Measurements from ENCODE around the gene POM121C. TPM values are rescaled to one million over a fixed set of nuclear protein-coding genes. Genes with fewer than 3 reads are reported as not detected.
"Not testable (repeated sequence)": the region's sequence is repeated elsewhere in the genome, so short reads cannot be mapped to it uniquely, and the experiment has no call there.

The POM121C gene
- total and polyA plus RNA-seq, 5 donors, result 12.6 to 38.5 (median 26.6) TPM

GRCh38 chr7:75414708-75415427 lies 71.2 kb downstream of the POM121C start:
- H3K27me3 ChIP-seq (ENCODE audit: control insufficient read depth, insufficient read depth); H3K27ac ChIP-seq (ENCODE audit: low read length); H3K9me3 ChIP-seq (ENCODE audit: control insufficient read depth, low read length); H3K4me1 ChIP-seq (ENCODE audit: control insufficient read depth, insufficient read depth, low read length); ATAC-seq; H3K4me3 ChIP-seq (ENCODE audit: low read length); intact Hi-C loops (cut with DNase I): not testable (repeated sequence)
- 60% methylated on average over 12 of the region's 13 CpGs for WGBS
- DNase-seq, result peak in 1 of 3 donors; percentile 4

DNA sequence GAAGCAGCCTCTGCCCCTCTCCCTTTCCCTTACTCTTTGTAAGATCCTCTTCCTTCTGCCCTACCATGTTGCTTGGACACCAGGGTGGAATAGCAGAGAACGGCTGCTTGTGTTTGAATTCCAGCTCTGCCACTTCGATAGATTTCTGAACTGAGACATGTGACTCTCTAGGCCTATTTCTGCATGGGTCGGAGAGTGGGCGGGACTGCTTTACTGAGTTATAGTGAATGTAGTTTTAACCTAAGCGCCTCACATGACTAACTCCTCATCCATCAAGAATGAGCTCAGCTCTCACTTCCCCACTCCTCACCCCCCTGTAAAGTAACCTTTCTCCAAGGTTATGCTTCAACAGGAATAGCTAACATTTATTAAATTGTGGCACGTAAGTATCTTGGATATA lies 71.9 kb downstream of the POM121C start:
- ATAC-seq; H3K27me3 ChIP-seq (ENCODE audit: control insufficient read depth, insufficient read depth); H3K9me3 ChIP-seq (ENCODE audit: control insufficient read depth, low read length); H3K27ac ChIP-seq (ENCODE audit: low read length); intact Hi-C loops (cut with DNase I); H3K4me3 ChIP-seq (ENCODE audit: low read length); DNase-seq; H3K4me1 ChIP-seq (ENCODE audit: control insufficient read depth, insufficient read depth, low read length): not testable (repeated sequence)
- WGBS, result 69% methylated on average over 5 of the region's 6 CpGs

DNA sequence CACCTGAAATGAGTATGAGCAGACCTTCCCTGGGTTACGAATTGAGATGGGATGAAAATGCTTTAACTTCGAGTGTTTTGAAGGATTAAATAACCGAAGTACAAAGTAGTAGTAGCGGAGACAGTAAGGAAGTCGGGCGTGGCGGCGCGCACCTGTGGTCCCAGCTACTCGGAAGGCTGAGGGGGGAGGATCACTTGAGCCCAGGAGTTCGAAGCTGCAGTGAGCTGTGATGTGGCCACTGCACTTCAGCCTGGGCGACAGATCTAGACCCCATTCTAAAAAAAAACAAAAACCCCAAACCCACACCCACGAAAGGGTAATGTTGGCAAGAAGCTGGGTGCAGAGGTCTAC lies 75.3 kb downstream of the POM121C start:
- WGBS, result no CpG with 5 or more reads among the region's 13 CpGs
- peak in 1 of 2 donors; percentile 4 for ATAC-seq
- H3K4me3 ChIP-seq (ENCODE audit: low read length); intact Hi-C loops (cut with DNase I); DNase-seq; H3K4me1 ChIP-seq (ENCODE audit: control insufficient read depth, insufficient read depth, low read length); H3K27me3 ChIP-seq (ENCODE audit: control insufficient read depth, insufficient read depth); H3K27ac ChIP-seq (ENCODE audit: low read length); H3K9me3 ChIP-seq (ENCODE audit: control insufficient read depth, low read length): not testable (repeated sequence)

DNA sequence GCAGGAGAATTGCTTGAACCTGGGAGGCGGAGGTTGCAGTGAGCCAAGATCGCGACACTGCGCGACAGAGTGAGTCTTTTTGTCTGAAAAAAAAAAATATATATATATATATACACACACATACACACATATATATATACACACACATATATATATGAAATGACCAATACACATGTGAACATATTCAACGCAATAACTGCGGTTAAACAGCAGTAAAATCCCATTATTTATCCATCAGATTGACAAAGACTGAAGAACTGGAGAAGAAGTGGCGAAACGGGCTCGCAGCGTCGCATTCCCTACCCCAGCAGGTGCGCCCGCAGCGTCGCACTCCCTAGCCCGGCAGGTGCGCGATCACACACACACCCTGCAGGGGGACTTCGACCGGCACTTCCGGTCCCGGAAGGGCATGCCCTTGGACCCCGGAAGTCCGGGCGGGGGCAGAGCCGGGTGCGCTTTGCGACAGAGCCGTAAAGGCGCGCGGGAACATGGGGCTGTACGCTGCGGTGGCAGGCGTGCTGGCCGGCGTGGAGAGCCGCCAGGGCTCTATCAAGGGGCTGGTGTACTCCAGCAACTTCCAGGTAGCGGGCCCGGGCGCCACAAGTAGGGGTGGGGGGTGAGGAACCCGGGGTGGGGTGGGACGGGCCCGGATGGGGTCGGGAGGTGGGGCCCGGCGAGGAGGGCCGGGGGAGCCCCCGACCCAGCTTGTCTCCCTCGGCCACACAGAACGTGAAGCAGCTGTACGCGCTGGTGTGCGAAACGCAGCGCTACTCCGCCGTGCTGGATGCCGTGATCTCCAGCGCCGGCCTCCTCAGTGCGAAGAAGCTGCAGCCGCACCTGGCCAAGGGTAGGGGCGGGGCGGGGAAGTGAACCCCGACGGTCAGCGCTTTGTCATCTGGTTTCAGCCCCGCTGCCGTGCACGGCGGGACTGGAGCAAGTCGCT lies 75.9 kb downstream of the POM121C start:
- H3K9me3 ChIP-seq (ENCODE audit: control insufficient read depth, low read length); H3K4me1 ChIP-seq (ENCODE audit: control insufficient read depth, insufficient read depth, low read length); H3K27me3 ChIP-seq (ENCODE audit: control insufficient read depth, insufficient read depth); H3K27ac ChIP-seq (ENCODE audit: low read length); intact Hi-C loops (cut with DNase I): not testable (repeated sequence)
- H3K4me3 ChIP-seq (ENCODE audit: low read length), result peak overlapping the region; percentile 35
- under 1% methylated on average over 11 of the region's 74 CpGs for WGBS
- DNase-seq (peak in 2 of 3 donors; percentile 11 to 70), ATAC-seq (peak; percentile 94 to 96)

- intact Hi-C loops (cut with DNase I); H3K9me3 ChIP-seq (ENCODE audit: control insufficient read depth, low read length); H3K27ac ChIP-seq (ENCODE audit: low read length); H3K4me3 ChIP-seq (ENCODE audit: low read length); DNase-seq; H3K27me3 ChIP-seq (ENCODE audit: control insufficient read depth, insufficient read depth); H3K4me1 ChIP-seq (ENCODE audit: control insufficient read depth, insufficient read depth, low read length): not testable (repeated sequence)
- WGBS, result 63% methylated on average over 4 of the region's 18 CpGs
- peak; percentile 9 to 27 for ATAC-seq
Measured at GRCh38 chr7:75404663-75405062, 81.4 kb downstream of the POM121C start.

DNA sequence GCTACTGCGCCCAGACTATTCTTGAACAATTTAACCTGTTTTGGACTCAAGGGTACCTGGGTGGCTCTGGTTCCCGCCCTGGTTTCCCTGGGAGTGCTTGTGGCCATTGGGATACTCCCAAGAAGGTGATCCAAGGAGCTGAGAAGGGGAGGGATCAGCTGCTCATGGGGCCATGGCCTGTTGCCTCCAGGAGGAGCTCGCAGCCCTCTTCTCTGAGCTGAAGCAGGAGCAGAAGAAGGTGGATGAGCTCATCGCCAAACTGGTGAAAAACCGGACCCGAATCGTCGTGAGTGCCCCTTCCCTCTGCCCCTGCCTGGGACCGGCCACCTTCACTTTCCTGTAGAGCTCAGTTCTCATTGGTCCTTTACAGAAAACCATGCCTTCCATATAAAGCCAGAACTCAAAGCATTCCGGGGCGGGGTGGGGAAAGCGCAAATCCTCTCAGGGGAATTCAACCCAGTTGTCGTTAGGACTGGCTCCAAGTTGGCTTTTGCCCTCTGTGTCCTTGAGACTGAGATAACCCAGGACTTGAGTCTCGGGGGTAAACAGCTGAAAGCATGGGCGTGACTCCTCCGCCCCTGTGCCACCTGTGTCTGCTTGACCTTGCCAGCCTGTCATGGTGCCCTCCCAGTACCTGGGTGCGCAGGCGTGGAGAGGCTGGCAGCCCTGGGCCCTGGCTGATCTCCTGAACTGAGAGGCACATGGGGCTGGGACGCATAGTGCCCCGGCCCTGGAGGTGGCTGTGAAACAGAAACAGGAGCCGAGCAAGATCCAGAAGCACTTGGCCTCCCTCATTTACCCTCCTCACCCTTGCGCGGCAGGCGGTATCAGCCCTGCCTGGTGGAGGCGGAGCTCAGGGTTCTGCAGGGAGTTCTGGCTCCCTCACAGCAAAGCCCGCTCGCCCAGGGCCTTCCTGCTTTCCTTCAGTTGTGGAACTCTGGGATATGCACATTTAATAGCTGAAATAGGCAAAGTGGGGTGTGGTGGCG lies 82.3 kb downstream of the POM121C start:
- peak; percentile 7 to 52 for ATAC-seq
- DNase-seq; H3K27ac ChIP-seq (ENCODE audit: low read length); H3K9me3 ChIP-seq (ENCODE audit: control insufficient read depth, low read length); H3K4me1 ChIP-seq (ENCODE audit: control insufficient read depth, insufficient read depth, low read length); H3K27me3 ChIP-seq (ENCODE audit: control insufficient read depth, insufficient read depth); H3K4me3 ChIP-seq (ENCODE audit: low read length); intact Hi-C loops (cut with DNase I): not testable (repeated sequence)
- no CpG with 5 or more reads among the region's 28 CpGs for WGBS

- ATAC-seq; H3K9me3 ChIP-seq (ENCODE audit: control insufficient read depth, low read length); H3K27ac ChIP-seq (ENCODE audit: low read length); DNase-seq; intact Hi-C loops (cut with DNase I); H3K4me1 ChIP-seq (ENCODE audit: control insufficient read depth, insufficient read depth, low read length); H3K4me3 ChIP-seq (ENCODE audit: low read length); H3K27me3 ChIP-seq (ENCODE audit: control insufficient read depth, insufficient read depth): not testable (repeated sequence)
- no CpG with 5 or more reads among the region's 6 CpGs for WGBS
Measured at GRCh38 chr7:75400575-75400974, 85.5 kb downstream of the POM121C start.

- 97% methylated on average over 2 of the region's 34 CpGs for WGBS
- ATAC-seq (peak; percentile 11 to 28), DNase-seq (peak in 2 of 3 donors; percentile 3 to 17)
- H3K27me3 ChIP-seq (ENCODE audit: control insufficient read depth, insufficient read depth); H3K4me3 ChIP-seq (ENCODE audit: low read length); H3K27ac ChIP-seq (ENCODE audit: low read length); H3K9me3 ChIP-seq (ENCODE audit: control insufficient read depth, low read length); intact Hi-C loops (cut with DNase I); H3K4me1 ChIP-seq (ENCODE audit: control insufficient read depth, insufficient read depth, low read length): not testable (repeated sequence)
Measured at GRCh38 chr7:75398771-75399700, 87.1 kb downstream of the POM121C start.

GRCh38 chr7:75397865-75398264 lies 88.2 kb downstream of the POM121C start:
- H3K27ac ChIP-seq (ENCODE audit: low read length); H3K9me3 ChIP-seq (ENCODE audit: control insufficient read depth, low read length); H3K4me1 ChIP-seq (ENCODE audit: control insufficient read depth, insufficient read depth, low read length); ATAC-seq; DNase-seq; H3K4me3 ChIP-seq (ENCODE audit: low read length); intact Hi-C loops (cut with DNase I); H3K27me3 ChIP-seq (ENCODE audit: control insufficient read depth, insufficient read depth): not testable (repeated sequence)
- no CpG with 5 or more reads among the region's 2 CpGs for WGBS

- H3K9me3 ChIP-seq (ENCODE audit: control insufficient read depth, low read length); H3K4me3 ChIP-seq (ENCODE audit: low read length); intact Hi-C loops (cut with DNase I); H3K27ac ChIP-seq (ENCODE audit: low read length); H3K27me3 ChIP-seq (ENCODE audit: control insufficient read depth, insufficient read depth); H3K4me1 ChIP-seq (ENCODE audit: control insufficient read depth, insufficient read depth, low read length): not testable (repeated sequence)
- peak; percentile 14 to 23 for ATAC-seq
- peak in 1 of 3 donors; percentile 4 for DNase-seq
- 7% methylated on average over 13 of the region's 34 CpGs for WGBS
Measured at GRCh38 chr7:75395329-75395728, 90.8 kb downstream of the POM121C start, which contains the start of gene TRIM73. Gene TRIM73 (plus strand): TSS chr7:75395629. CDS start chr7:75398934, 3,305 bp downstream.
